DMS 273 (cell line): ENCODE data around the gene STAG2.
"Not testable (repeated sequence)": the region's sequence is repeated elsewhere in the genome, so short reads cannot be mapped to it uniquely, and the experiment has no call there.

Source experiments
- DNase-seq: peaks from one replicate; lab custom pipeline; 2025; ENCODE audit not compliant: unreplicated experiment; lab: John Stamatoyannopoulos, UW

Gene STAG2

DNA sequence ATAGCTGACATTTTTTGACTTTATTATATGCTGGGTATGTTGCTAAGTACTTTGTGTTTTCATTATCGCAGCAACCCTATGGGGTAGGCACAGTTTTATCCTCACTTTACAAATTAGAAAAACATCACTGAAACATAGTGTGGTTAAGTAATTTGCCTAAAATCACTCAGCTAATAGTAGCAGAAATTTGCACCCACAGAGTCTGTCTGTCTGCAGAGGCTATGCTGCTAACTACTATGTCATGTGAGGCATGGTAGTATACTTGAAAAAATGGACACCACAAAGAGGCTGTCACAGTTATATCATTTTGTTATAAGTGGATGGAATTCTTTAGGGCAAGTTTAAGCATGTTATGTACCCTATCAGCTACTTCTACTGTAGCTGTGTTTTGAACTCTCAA, 69.0 kb downstream of the STAG2 start:
- DNase-seq: no peak

DNA sequence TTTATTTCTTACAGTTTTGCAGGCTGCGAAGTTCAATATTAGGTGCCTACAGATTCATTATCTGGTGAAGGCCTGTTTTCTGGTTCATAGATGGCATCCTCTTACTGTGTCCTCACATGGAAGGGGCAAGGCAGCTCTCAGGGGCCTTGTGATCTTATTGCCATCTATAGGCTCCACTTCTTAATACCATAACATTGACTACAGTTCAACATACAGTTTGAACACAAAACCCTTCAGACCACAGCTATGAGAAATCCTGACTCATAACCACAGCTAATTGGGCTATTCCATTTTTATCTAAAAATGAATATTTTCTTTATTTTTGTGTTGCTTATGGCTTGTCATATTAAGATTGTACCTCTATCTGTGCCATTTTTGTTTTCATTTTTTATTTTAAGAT, 72.3 kb downstream of the STAG2 start:
- no peak for DNase-seq

DNA sequence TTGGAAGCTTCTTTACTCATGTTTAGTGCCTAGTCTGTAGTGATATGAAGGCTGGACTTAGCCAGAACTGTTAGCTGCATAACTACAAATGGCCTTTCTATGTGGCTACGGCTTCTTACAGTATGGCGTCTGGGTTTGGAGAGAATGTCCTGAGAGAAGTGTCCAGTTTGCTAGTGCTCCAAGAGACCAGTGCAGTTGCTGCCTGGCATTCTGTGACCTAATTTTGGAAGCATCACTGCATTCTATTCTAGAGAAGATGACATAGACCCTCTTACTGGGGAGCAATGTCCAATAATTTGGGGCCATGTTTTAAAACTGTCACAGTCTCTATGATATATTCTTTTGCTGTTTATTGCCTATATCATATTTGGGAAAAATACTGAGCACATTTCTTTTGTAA, 74.2 kb downstream of the STAG2 start:
- DNase-seq: no peak

DNA sequence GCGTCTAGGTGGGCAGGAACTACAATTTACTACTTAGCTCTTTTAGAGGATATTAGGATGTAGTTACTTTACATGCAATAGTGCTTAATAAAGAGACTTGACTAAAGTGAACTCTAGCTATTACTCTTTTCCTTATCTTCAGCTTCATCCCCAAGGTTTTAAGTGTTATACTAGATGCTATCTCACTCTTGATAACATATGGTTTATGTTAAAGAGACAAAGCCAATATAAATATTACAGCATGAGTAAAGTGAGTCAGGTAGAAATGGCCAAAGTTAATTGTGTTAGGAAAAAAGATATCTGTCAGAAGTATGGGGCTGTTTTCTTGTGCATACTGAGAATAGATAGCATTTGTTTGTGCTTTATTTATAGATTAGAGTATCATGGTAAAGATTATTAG, 80.5 kb downstream of the STAG2 start:
- DNase-seq: no peak

DNA sequence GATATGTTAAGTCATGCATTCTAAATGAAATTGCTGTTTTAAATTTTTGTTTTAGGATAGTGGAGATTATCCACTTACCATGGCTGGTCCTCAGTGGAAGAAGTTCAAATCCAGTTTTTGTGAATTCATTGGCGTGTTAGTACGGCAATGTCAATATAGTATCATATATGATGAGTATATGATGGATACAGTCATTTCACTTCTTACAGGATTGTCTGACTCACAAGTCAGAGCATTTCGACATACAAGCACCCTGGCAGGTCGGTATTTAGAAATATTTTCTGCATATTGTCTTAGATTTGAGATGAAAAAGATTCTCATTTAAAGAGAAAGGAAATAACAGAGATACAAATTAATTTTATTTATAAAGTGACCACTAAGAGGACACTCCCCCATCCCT, 83.6 kb downstream of the STAG2 start:
- DNase-seq: no peak

DNA sequence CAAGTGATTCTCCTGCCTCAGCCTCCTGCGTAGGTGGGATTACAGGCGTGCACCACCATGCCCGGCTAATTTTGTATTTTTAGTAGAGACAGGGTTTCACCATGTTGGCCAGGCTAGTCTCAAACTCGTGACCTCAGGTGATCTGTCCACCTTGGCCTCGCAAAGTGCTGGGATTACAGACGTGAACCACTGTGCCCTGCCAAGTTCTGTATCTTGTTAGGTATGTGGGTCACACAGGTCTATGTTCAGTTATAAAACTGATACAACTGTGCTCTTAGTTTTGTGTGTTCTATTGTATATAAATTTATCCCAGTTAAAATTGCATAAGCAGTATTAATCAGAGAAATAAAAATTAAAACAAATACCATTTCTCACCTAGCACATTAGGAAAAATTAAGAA, 122.9 kb downstream of the STAG2 start:
- not testable (repeated sequence) for DNase-seq

DNA sequence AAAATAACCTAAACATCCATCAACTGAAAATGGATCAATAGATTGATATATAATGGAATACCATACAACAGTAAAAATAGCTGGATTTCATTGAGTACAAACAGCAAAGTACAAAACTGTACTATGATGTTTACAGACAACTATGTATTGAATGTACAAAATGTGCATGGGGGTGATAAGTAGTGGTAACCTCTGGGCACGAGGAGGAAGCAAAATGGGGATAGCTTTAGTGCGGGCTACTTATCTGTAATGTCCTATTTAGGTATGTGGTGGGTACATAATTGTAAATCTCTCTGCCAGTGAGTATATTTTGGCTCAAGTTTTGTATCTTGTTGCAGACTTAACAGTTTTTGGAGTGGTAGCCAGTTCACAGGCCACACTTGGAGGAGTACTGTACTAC, 123.6 kb downstream of the STAG2 start:
- DNase-seq: no peak

DNA sequence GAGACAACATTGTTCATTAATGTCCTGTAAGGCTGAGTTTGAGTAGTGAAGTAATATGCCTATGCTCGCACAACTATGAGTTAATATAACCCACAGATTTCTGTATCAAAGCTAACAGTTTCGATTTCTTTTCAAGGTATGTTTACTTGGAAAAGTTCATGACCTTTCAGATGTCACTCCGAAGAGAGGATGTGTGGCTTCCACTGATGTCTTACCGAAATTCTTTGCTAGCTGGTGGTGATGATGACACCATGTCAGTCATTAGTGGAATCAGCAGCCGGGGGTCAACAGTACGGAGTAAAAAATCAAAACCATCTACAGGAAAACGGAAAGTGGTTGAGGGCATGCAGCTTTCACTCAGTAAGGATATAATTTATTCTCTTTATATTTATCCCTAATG, 124.9 kb downstream of the STAG2 start:
- DNase-seq: no peak

DNA sequence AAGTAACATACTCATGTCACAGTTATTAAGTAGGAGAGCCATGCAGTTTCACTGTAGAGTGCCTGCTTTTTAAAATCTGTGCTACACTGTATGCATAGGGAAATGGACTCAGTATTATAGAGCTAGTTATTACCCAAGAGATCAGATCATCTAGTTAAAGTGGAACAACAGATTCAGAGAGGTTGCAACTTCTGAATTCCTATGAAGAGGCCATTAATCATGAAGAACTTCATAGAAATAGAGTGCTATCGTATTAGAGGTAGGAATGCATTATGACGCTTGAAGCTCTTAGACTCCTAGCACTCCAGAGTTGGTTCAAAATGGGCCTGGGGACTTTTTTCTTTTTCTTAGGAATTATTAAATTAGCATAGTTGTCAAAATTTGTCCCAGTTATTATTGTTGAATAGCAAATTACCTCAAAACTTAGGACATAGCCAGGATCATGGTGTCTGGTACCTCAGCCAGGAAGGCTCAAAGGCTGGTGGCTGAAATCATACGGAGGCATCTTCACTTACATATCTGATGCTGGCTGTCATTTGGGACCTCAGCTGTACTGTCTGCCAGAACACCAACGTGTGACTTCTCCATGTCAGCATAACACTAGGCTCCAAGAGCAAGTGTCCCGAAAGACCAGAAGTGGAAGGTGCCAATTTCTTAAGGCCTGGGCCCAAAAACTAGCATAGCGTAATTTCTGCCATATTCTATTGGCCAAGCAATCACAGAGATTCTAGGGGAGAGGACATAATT, 125.7 kb downstream of the STAG2 start:
- DNase-seq: no peak

DNA sequence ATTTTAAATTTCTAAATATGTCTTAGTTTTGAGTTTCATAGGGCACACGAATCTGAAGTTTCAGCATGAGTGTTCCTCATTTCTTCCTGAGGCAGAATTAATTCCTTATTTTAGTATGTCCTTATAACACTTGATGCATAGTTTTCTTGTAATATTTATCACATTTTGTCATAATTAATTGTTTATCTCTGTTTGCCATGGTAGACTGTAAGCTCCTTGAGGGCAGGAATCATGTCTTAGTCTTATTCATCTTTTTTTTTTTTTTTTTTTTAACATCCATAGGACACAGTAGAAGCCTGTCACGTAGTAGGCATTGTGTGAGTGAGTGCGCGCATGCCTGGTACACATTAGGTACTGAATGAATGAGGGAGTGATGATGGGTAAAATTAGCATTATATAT, 131.7 kb downstream of the STAG2 start:
- DNase-seq: no peak

DNA sequence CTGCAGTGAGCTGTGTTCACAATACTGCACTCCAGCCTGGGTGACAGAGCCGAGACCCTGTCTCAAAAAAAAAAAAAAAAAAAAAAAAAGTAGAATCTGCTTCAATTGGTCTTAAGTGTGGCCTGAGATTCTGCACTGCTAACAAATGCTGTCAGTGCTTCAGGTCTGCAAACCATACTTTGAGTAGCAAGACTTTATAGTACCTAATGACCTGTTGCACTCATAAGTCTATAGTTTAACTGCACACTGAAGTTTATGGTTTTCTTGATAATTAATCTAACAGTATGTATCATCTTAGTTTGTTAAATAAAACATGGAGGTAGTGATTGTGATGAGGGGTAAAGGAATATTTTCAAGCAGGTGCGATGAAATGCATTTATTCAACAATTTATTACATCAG, 135.6 kb downstream of the STAG2 start:
- DNase-seq: no peak

DNA sequence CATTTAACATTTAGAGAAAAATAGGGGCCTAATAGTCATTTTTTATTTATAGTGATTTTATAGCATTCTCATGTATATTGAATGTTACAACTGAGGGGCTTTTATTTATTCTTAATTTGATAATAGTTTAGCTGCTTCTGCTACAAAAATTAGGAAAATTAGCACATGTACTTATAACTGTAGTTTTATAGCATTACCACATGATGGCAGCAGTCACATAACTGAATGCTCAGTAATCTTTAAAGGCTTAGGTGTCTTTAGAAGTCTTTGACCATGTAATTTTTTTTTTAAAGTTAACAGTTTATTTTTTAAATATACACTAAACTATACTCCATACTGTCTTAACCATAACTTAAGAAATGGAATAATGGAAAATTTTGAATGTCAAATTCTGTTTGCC, 136.6 kb downstream of the STAG2 start:
- peak; percentile 40 for DNase-seq

DNA sequence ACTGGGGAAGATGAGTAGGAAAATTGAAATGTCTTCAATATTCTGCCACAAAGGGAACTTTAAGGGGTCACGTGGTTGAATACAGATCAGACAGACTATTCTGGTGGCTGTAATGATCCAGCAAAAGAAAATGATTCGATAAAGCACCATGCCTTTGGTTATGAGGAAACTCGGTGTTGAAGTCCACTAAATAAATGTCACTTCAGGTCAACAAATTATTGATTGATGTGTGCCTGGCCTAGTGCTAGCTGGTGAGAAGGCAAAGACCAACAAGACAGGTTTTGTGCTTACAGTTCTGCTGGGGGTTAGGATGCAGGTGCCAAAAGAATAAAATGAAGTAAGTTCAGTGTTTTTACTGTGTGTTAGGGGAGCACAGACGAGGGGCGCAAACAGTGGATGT, 142.5 kb downstream of the STAG2 start:
- DNase-seq: no peak

DNA sequence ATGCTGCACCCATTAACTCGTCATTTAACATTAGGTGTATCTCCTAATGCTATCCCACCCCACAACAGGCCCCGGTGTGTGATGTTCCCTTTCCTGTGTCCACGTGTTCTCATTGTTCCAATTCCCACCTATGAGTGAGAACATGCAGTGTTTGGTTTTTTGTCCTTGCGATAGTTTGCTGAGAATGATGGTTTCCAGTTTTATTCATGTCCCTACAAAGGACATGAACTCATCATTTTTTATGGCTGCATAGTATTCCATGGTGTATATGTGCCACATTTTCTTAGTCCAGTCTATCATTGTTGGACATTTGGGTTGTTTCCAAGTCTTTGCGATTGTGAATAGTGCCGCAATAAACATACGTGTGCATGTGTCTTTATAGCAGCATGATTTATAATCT, 143.0 kb downstream of the STAG2 start:
- DNase-seq: not testable (repeated sequence)

DNA sequence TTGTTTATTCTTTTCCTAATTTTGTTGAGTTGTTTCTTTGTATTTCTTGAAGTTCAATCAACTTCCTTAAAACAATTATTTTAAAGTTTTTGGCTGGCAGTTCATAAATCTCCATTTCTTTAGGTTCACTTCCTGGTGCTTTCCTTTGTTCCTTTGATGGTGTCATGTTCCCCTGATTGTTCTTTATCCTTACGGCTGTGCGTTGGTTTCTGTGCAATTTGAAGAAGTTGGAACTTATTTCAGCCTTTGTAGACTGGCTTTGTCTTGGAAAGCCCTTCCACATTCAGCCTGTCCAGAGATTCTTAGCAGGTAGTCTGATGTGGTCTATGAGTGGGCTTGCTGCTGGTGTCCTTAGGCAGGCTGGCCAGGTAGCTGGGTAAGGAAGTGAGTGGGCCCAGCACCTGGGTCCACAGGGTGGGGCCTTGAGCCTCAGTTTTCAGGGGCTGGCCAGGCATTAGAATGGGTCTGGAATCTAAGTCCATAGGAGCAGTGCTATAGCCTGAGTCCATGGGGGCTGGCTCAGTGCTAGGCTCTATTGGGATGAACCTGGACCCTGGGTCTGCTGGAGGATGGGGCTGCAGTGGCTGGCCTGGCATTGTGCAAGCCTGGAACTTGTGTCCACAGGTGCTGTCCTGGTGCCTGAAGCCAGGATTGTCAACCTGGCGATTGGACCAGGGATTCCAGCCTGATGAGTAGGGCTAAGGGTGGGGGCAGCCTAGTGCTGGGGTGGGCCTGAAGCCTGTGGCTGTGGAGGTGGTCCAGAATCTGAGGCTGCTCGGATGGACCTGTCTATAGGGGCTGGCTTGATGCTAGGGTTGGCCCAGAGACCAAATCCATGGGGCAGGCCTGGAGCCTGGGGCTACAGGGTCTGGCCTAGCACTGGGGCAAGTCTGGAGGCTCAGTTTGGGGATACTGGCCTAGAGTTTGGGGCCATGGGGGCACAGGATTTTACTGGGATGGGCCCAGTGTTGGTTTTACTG, 152.4 kb downstream of the STAG2 start:
- no peak for DNase-seq

DNA sequence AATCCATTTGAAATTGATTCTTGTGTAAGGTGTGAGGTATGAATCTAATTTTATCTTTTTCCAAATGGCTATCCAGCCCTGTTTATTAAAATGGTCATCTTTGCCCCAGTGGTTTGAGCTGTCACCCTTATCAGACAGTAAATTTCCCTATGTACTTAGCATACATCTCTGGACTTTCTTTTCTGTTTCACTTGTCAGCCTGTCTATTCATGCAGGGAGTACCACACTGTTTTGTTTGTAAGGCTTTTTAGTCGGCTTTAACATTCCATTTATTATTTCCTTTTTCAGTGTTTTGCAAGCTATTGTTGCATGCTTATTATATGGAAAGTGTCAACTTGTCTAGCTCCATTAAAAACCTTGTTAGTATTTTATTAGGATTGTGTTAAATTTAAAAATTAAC, 155.8 kb downstream of the STAG2 start:
- no peak for DNase-seq

DNA sequence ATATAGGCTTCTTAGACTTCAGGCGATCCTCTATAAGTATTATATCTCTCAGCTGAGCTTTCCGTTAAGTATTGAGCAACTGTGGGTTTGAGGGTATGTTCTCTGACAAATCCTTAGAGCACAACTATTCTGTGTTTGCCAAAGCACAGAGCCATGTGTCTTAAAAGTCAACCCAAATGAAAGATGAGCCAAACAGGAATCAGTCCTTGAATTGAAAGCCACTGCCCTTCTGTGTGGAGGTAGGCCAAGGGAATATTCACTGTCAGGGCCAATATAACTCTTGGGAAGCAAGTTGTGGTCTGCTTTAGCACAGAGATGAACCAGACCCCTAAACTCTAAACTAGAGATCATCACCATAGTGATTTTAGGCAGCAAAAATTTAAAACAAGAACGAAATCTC, 164.0 kb downstream of the STAG2 start:
- no peak for DNase-seq

DNA sequence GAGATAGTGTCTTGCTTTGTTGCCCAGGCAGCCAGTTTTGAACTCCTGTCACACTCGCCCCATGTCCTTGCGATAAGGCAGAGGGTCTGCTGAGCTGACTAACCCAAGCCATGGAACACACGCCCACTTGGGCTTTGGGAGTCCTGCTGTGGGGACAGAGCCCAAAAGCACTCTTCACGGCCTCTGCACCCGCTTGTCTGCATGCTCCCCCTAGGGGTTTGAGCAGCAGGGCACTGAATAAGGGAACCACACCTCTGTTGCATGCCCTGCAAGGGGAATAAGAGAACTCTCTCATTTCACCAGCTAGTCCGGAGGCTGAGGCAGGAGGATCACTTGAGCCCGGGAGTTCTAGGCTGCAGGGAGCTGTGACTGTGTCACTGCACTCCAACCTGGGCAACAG, 166.0 kb downstream of the STAG2 start:
- no peak for DNase-seq

DNA sequence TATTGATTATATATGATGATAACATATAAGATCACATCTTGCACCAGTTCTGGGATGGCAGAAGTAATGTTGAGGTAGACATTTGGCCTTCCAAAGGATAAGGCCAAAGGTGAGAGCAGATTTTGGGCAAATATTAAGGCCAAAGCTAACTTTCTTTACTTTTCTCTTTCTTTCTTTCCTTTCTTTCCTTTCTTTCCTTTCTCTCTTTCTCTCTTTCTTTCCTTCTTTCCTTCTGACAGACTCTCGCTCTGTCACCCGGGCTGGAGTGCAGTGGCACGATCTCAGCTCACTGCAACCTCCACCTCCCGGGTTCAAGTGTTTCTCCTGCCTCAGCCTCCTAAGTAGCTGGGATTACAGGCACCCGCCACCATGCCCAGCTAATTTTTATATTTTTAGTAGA, 170.9 kb downstream of the STAG2 start:
- DNase-seq: not testable (repeated sequence)

DNA sequence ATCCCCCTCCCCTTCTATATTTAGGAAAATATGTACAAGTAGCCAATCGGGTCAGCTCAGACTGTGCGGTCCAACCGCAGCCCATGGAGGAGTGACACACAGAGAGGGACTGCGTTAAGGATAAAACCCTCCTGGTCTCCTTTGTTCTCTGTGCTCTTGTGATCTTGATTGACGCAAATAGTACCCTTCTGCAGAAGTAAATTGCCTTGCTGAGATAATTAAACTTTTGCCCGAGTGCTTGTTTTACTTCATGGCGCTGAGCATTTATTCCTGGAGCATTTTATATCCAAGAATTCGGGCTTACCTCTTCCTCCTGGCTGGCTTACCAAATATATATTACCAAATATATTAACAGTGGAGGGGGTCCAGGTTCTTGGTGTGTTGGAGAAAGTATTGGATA, 184.2 kb downstream of the STAG2 start:
- DNase-seq: no peak

DNA sequence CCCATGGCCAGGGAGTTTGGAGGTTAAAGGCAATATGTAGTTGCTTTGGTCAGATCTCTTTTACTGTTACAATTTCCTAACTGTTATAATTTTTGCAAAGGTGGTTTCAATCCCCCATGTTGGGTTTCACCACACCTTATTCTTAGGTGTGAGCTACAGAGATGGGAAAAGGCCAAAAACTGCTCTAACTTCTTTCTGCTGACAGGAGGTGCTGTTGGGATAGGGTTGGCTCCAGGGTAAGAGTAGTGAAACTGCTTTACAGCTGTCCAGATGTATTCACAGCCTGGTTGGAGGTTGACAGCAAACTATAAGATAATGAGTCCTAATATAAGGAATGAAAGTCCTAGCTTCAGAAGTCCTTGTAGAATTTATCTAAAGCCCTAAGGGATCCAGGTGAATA, 189.7 kb downstream of the STAG2 start:
- DNase-seq: no peak
